Central memory CD8-positive, alpha-beta T cell (primary cell): ENCODE results near the gene SNTG2.

Experiments used
- ATAC-seq: fragments of 150-1000 bp; cut with Tn5 transposase; replicated peaks from 2 replicates; pipeline ENCODE4 v1.10.0; 2022; ENCODE audit warnings: mild to moderate bottlenecking, moderate FRiP score, moderate number of reproducible peaks; ENCODE audit not compliant: poor library complexity, severe bottlenecking; ENCODE audit errors: extremely low read depth
- DNase-seq, 2 donors: peaks; one replicate each; pipeline ENCODE4 v3.0.0; 2021; ENCODE audit warnings: low spot score in 2 of 2
- H3K27ac Mint-ChIP-seq: one replicate; pipeline ENCODE4 v1.8.0; 2022; ENCODE audit warnings: low read depth, mild to moderate bottlenecking, moderate library complexity, mixed read lengths
- H3K27me3 Mint-ChIP-seq: one replicate; pipeline ENCODE4 v1.8.0; 2022; ENCODE audit warnings: mixed read lengths
- H3K36me3 Mint-ChIP-seq: one replicate; pipeline ENCODE4 v1.8.0; 2022; ENCODE audit warnings: mild to moderate bottlenecking, moderate library complexity, mixed read lengths; ENCODE audit not compliant: insufficient read depth
- H3K4me1 Mint-ChIP-seq: one replicate; pipeline ENCODE4 v1.8.0; 2022; ENCODE audit warnings: mixed read lengths
- H3K4me3 Mint-ChIP-seq: one replicate; pipeline ENCODE4 v1.8.0; 2022; ENCODE audit warnings: mild to moderate bottlenecking, moderate library complexity, mixed read lengths
- H3K9me3 Mint-ChIP-seq: one replicate; pipeline ENCODE4 v1.8.0; 2022; ENCODE audit warnings: mixed read lengths

The SNTG2 gene

DNA sequence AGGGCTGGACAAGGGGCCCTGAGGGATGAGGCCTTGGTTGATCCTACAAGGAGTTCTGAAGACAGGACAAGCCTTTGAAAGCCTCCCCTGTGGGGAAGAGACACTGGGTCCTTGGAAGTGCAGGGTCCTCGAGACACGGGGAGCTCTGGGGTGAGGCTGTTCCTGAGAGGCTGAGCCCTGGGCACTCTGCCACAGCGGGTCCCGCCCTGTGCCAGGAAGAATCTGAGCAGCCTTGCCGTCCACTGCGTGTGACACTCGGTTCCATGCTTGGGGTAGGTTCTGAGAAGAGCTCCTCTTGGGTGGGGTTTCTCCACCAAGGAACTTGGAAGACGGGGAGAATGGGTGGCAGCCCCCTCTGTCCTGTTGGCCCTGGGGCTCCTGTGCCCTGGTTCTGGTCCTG is 13.9 kb downstream of the SNTG2 start:
- H3K27me3 Mint-ChIP-seq, result peaks cover 10% of the 10 kb centered on the region
- no peak overlapping the region for H3K4me3 Mint-ChIP-seq
- DNase-seq (no peak), ATAC-seq (no peak)
- no peak overlapping the region for H3K27ac Mint-ChIP-seq
- H3K36me3 Mint-ChIP-seq, result no peaks in the 10 kb centered on the region
- H3K9me3 Mint-ChIP-seq, result no peaks in the 10 kb centered on the region
- H3K4me1 Mint-ChIP-seq, result peaks cover 5% of the 10 kb centered on the region

DNA sequence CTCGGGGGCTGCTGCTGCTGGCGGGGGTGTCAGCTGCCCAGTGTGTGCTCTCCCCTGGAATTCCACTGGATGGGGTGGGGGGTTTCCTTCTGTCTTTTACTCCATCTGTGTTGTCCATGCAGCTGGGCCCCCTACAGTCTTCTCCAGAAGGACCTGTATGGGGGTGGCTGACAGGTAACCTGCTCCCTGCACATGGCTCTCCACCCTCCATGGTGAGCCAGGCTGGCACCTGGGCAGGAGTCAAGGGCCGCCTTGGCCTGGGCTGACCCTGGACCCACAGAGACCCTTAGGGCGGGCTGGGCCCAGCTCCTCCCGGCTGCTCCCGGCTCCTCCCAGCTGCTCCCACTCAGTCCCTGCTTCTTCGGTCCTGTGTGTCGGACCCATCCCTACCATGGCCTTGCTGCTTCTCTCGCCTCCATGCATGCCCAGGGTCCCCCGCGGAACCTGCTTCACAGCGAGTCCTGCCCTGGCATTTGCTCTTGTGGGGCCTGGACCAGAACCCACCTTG is 15.0 kb downstream of the SNTG2 start:
- H3K4me3 Mint-ChIP-seq, result no peak overlapping the region
- H3K9me3 Mint-ChIP-seq, result no peaks in the 10 kb centered on the region
- H3K36me3 Mint-ChIP-seq, result no peaks in the 10 kb centered on the region
- peaks cover 5% of the 10 kb centered on the region for H3K4me1 Mint-ChIP-seq
- no peak overlapping the region for H3K27ac Mint-ChIP-seq
- no peak for DNase-seq
- no peak for ATAC-seq
- peaks cover 8% of the 10 kb centered on the region for H3K27me3 Mint-ChIP-seq

DNA sequence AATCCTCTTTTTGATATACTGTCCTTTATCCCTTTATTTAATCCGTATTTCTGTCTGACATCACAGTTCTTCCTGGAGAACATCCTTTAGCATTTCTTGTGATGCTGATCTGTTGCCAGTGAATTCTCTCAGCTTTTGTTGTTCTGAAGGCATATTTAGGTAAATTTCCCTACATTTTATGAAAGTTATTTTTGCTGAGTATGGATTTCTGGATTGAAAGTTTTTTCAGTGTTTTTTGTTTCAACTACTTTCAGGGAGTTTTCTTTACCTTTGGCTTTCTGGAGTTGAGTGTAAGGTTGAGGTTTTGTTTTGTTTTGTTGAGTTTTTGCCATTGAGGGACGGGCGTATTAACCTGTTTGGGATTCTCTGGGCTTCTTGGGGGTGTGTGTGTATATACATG is 22.5 kb downstream of the SNTG2 start:
- H3K9me3 Mint-ChIP-seq, result peaks cover 13% of the 10 kb centered on the region
- no peak overlapping the region for H3K27ac Mint-ChIP-seq
- no peaks in the 10 kb centered on the region for H3K36me3 Mint-ChIP-seq
- H3K4me3 Mint-ChIP-seq, result no peak overlapping the region
- DNase-seq (no peak), ATAC-seq (no peak)
- peaks cover 55% of the 10 kb centered on the region for H3K27me3 Mint-ChIP-seq
- peaks cover 21% of the 10 kb centered on the region for H3K4me1 Mint-ChIP-seq

DNA sequence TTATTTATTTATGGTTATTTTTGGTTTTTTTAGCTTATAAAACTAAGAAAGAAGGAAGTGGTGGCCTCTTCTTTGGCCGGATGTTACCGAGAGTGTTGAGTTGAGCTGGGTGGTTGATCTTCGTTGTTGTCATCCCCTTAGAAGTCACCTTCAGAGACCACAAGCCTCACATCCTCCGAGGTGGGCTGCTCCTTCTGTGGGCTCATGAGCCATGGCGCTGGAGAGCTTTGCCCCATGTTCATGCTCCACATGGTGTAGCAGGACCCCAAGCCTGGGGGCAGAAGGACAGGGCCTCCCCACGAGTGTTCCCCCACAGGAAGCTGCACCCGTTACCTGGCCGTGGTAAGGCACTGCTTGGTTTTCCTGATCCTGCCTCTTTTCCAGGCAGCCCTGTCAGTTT is 23.4 kb downstream of the SNTG2 start:
- peaks cover 57% of the 10 kb centered on the region for H3K27me3 Mint-ChIP-seq
- H3K27ac Mint-ChIP-seq, result no peak overlapping the region
- peak; percentile 85 for ATAC-seq
- peak overlapping the region; percentile 58 for H3K4me3 Mint-ChIP-seq
- no peaks in the 10 kb centered on the region for H3K36me3 Mint-ChIP-seq
- H3K9me3 Mint-ChIP-seq, result peaks cover 13% of the 10 kb centered on the region
- no peak for DNase-seq
- peaks cover 21% of the 10 kb centered on the region for H3K4me1 Mint-ChIP-seq

DNA sequence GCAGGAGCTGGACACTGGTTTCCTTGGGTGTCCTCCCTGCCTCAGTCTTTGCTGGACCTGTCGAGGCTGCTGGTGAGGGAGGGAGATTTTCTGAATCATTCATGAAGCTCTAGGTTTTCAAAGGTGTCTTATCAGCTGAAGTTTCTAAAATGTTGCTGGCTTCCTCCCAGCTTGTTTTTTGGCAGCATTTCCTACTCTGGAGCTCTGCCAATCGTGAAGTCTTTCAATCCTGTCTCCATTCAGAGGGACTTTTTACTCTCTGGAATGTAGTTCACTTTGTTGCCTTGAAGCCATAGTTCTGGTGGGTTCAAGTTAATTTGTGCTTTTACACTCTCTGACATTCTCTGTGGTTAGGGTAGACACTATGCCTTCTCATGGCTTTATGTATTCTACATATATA is 23.9 kb downstream of the SNTG2 start:
- Mint-ChIP-seq H3K27me3 (peaks cover 57% of the 10 kb centered on the region), H3K36me3 (no peaks in the 10 kb centered on the region), H3K4me3 (peak overlapping the region; percentile 58), H3K27ac (no peak overlapping the region), H3K9me3 (peaks cover 13% of the 10 kb centered on the region), H3K4me1 (peaks cover 21% of the 10 kb centered on the region)
- peak; percentile 20 for ATAC-seq
- no peak for DNase-seq

DNA sequence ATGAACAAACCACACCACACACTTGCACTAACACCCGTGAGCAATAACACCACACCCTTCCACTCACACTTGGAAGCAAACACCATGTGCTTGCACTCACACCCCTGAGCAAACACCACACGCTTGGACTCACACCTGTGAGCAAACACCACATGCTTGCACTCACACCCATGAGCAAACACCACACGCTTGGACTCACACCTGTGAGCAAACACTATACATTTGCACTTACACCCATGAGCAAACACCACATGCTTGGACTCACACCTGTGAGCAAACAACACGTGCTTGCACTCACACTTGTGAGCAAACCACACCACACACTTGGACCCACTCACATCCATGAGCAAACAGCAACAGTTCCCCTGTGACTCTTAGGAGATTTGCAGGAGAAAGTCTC is 24.4 kb downstream of the SNTG2 start:
- DNase-seq (no peak), ATAC-seq (no peak)
- H3K36me3 Mint-ChIP-seq, result no peaks in the 10 kb centered on the region
- peaks cover 13% of the 10 kb centered on the region for H3K9me3 Mint-ChIP-seq
- H3K27me3 Mint-ChIP-seq, result peaks cover 57% of the 10 kb centered on the region
- no peak overlapping the region for H3K4me3 Mint-ChIP-seq
- H3K27ac Mint-ChIP-seq, result no peak overlapping the region
- peaks cover 21% of the 10 kb centered on the region for H3K4me1 Mint-ChIP-seq

DNA sequence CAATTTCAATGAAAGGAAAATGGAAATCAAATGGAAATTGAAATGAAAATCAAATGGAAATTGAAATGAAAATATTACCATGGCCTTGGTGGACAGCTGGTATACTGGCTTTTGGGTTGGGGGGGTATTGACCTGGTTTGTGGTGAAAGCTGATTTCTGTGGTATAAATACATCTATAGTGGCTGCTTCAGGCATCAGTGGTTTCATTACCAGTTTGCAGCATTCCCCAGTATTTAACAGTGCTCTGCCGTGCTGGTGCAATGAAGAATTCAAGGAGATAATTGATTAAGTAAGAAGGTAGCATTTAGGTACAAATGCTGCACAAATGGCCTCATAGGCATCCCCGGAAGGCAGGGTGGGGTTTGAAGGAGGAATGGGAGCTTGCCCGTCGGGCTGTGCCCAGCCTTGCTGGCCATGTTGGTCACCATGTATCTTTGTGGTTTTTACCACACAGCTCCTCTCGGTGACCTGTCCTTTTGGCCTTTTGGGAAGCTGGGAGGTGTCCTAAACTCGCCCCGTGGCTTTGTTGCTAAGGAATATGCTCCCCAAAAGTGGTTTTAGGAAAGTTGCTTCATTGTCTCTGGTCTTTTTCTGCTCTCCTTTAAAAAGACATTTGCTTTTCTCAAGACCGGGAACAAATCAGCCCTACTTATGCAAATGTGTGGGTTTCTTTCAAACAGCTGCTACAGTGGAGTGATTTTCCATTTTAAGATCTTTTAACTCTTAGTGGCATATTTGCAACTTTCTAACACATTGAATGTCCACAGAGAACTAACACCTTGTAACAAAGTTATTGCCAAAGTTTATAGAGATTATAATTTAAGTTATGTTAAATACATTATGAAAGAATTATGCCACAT is 28.6 kb downstream of the SNTG2 start:
- ATAC-seq, result no peak
- H3K4me3 Mint-ChIP-seq, result no peak overlapping the region
- no peak overlapping the region for H3K27ac Mint-ChIP-seq

DNA sequence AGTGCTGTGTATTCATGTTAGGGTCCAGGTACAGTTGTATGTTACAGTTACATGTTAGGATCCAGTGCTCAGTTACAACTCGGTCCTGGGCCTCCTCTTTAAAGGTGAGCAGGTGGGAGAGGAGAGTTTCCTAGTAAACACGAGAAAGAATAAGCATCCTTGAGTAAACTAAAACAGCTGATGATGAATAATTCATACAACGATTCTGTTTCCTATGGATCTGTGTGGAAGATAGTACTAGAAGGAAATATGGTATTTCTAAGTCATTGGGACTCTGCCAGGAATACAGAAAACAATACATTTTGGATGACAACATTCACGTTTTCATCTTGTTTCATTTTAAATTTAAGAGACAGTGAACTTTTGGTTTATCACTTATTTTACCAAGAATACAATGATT is 29.5 kb downstream of the SNTG2 start:
- Mint-ChIP-seq H3K27me3 (peaks cover 60% of the 10 kb centered on the region), H3K36me3 (no peaks in the 10 kb centered on the region)

More for the DNA sequence above, 28.6 kb downstream of the SNTG2 start:
- Mint-ChIP-seq H3K27me3 (peaks cover 59% of the 10 kb centered on the region), H3K36me3 (no peaks in the 10 kb centered on the region), H3K4me1 (peaks cover 10% of the 10 kb centered on the region), H3K9me3 (peaks cover 13% of the 10 kb centered on the region)
- DNase-seq, result no peak

DNA sequence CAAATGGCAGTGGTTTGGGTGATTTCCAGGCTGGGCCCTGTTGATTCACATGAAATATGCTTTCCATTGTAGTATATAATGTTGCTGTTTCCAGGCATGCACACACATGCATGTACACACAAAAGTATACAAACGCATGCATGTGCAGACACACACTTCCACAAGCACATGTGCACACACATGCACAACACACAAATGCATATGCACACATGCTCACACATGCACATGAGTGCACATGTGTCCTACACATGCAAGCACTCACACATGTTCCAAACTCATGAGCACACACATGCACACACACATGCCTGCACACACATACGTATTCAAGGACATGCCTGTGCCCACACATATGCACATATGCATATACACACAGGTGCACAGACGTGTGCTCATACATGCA is 30.6 kb downstream of the SNTG2 start:
- ATAC-seq (no peak), DNase-seq (no peak)
- peaks cover 59% of the 10 kb centered on the region for H3K27me3 Mint-ChIP-seq
- no peak overlapping the region for H3K4me3 Mint-ChIP-seq
- no peaks in the 10 kb centered on the region for H3K36me3 Mint-ChIP-seq
- peaks cover 7% of the 10 kb centered on the region for H3K9me3 Mint-ChIP-seq
- no peak overlapping the region for H3K27ac Mint-ChIP-seq
- no peaks in the 10 kb centered on the region for H3K4me1 Mint-ChIP-seq

More for the DNA sequence above, 29.5 kb downstream of the SNTG2 start:
- H3K4me3 Mint-ChIP-seq, result no peak overlapping the region
- H3K9me3 Mint-ChIP-seq, result peaks cover 8% of the 10 kb centered on the region
- DNase-seq (no peak), ATAC-seq (no peak)
- peaks cover 1% of the 10 kb centered on the region for H3K4me1 Mint-ChIP-seq
- no peak overlapping the region for H3K27ac Mint-ChIP-seq

DNA sequence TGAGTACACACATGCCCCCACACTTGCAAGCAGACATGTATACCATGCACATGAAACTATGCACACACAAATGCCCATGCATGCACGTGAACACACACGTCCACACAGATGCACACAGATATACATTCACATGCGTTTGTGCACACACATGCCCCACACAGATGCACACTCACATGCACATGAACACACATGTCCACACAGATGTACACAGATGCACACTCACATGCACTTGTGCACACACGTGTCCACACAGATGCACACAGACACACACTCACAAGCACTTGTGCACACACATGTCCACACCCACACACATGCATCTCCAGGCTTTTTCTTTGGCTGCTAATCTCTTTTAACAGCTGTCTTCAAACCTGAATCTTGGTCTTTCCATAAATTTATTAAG is 31.1 kb downstream of the SNTG2 start:
- H3K27me3 Mint-ChIP-seq, result peaks cover 57% of the 10 kb centered on the region
- H3K36me3 Mint-ChIP-seq, result no peaks in the 10 kb centered on the region
- H3K27ac Mint-ChIP-seq, result no peak overlapping the region
- ATAC-seq (no peak), DNase-seq (no peak)
- H3K9me3 Mint-ChIP-seq, result peaks cover 7% of the 10 kb centered on the region
- H3K4me1 Mint-ChIP-seq, result no peaks in the 10 kb centered on the region
- H3K4me3 Mint-ChIP-seq, result no peak overlapping the region

DNA sequence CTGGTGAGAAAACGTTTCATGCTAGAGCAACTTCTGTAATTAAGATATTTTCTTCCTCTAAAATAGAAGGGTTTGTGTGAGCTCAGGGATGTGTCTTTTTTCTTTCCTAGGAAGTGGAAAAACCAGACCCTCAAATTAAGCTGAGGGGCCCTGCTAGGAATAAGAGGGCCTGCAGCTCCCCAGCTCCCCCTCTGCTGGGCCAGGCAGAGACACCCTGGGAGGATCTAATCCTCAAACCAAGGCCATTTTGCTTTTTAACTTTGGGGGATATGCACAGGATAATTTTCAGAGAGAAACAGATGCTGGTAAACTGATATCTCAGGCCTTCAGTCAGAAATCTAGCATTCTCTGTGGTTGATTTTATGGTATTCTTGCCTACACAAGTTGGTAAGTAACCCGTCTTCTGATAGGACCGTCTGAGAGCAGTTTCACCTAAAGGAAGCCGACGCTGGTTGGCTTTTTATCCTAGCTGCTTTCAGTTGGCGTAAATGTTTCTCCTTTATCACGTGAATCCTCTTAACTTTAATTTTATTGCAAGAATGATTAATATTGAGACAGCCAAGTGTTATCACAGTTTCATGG is 34.8 kb downstream of the SNTG2 start:
- H3K4me3 Mint-ChIP-seq, result peak overlapping the region; percentile 44
- ATAC-seq (no peak), DNase-seq (no peak)
- peaks cover 1% of the 10 kb centered on the region for H3K36me3 Mint-ChIP-seq
- no peaks in the 10 kb centered on the region for H3K4me1 Mint-ChIP-seq
- no peaks in the 10 kb centered on the region for H3K9me3 Mint-ChIP-seq
- peaks cover 59% of the 10 kb centered on the region for H3K27me3 Mint-ChIP-seq
- H3K27ac Mint-ChIP-seq, result no peak overlapping the region

DNA sequence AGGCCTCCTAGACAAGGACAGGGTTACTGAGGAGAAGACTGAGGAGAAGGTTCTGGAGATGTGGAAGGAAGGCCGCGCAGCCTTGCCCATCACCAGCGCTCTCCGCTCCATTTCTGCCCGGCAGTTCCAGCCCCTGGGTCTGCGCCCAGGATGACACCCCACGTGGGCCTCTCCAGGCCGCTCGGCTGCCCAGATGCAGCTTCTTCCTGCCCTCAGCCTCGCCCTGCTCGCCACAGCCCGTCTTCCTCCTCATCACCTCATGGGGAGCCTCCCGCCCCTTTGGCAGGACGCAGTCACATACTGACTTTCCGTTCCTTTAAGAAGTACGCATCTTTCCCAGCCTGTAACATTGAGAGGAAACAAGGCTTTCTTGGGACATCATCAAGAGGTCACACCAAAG is 37.1 kb downstream of the SNTG2 start:
- no peak for ATAC-seq
- Mint-ChIP-seq H3K27ac (no peak overlapping the region), H3K4me1 (no peaks in the 10 kb centered on the region), H3K36me3 (peaks cover 1% of the 10 kb centered on the region), H3K9me3 (no peaks in the 10 kb centered on the region), H3K27me3 (peaks cover 73% of the 10 kb centered on the region), H3K4me3 (no peak overlapping the region)
- DNase-seq, result no peak
